GM12878 (cell line): ENCODE data around the gene IL17RC. TPM values are rescaled to one million over a fixed set of nuclear protein-coding genes. Genes with fewer than 3 reads are reported as not detected.

ENCODE experiments used
- ATAC-seq: fragments of 200-7000 bp; cut with Tn5 transposase; 3 replicates; pipeline ENCODE4 v1.9.1; 2020; ENCODE audit warnings: mild to moderate bottlenecking, moderate library complexity
- BruUV-seq: library from RNA; stranded (reverse); fragments of 400-500 nt; replicated peaks from 2 replicates; lab custom pipeline; 2021; lab: Mats Ljungman, UMichigan
- CTCF ChIA-PET: fragments of 300-600 bp; sonication (Branson Sonifier 250); formaldehyde crosslinking; extraction: SDS; loops from one replicate; lab custom pipeline; 2021; ENCODE audit warnings: inconsistent platforms; lab: Yijun Ruan, JAX
- POLR2A ChIA-PET: fragments of 350-600 bp; formaldehyde crosslinking; extraction: SDS; loops from one replicate; lab custom pipeline; 2021; ENCODE audit warnings: inconsistent platforms; lab: Charles Lee
- RAD21 ChIA-PET: fragments of 300-600 bp; sonication (Branson Sonifier 250); formaldehyde crosslinking; loops from one replicate; lab custom pipeline; 2023; ENCODE audit warnings: antibody characterized with exemption; ENCODE audit not compliant: unreplicated experiment; lab: Charles Lee
- SMC1A ChIA-PET: fragments of 300-600 bp; sonication (Branson Sonifier 250); formaldehyde crosslinking; loops from one replicate; lab custom pipeline; 2023; ENCODE audit not compliant: unreplicated experiment, uncharacterized antibody; lab: Charles Lee
- DNase-seq: peaks from one replicate; pipeline ENCODE4 v3.0.0-alpha.2; 2011; ENCODE audit warnings: low read depth, low spot score
- FAIRE-seq: peaks from 3 replicates; lab custom pipeline; 2011; peaks lifted over from hg19 to GRCh38; lab: Jason Lieb, UNC
- H2AFZ ChIP-seq: 2 replicates; pipeline ENCODE4 v1.6.0; 2011; ENCODE audit warnings: low read depth, low read length, control low read depth; ENCODE audit not compliant: control insufficient read depth
- H3K27ac ChIP-seq: 2 replicates; pipeline ENCODE4 v1.5.1; 2011; ENCODE audit warnings: control low read depth; ENCODE audit not compliant: control insufficient read depth, insufficient read depth
- H3K27me3 ChIP-seq, 2 experiments: replicated peaks in 1 of 2; 2 replicates each; pipeline versions ENCODE4 v1.6.0 to v1.6.1; 2011; ENCODE audit warnings: low read length in 1 of 2; ENCODE audit not compliant: control insufficient read depth in 2 of 2, insufficient read depth in 2 of 2
- H3K36me3 ChIP-seq, 2 experiments: 2 replicates each; pipeline ENCODE4 v1.5.1; 2011; ENCODE audit warnings: low read length in 1 of 2; ENCODE audit not compliant: control insufficient read depth in 2 of 2, insufficient read depth in 2 of 2
- H3K4me1 ChIP-seq: 2 replicates; pipeline ENCODE4 v1.6.1; 2011; ENCODE audit warnings: mild to moderate bottlenecking, low read length, moderate library complexity, mixed read lengths; ENCODE audit not compliant: control insufficient read depth, insufficient read depth
- H3K4me2 ChIP-seq: 2 replicates; pipeline ENCODE4 v1.6.0; 2011; ENCODE audit warnings: control low read depth; ENCODE audit not compliant: control insufficient read depth, insufficient read depth
- H3K4me3 ChIP-seq: fragments of 200-600 bp; sonication (generic); 2 replicates; pipeline ENCODE4 v1.5.1; 2016
- H3K79me2 ChIP-seq: 2 replicates; pipeline ENCODE4 v1.6.0; 2011; ENCODE audit warnings: low read length; ENCODE audit not compliant: control insufficient read depth, insufficient read depth
- H3K9ac ChIP-seq: 2 replicates; pipeline ENCODE4 v1.8.0; 2011; ENCODE audit warnings: low read length, control low read depth, mixed read lengths; ENCODE audit not compliant: control insufficient read depth, insufficient read depth
- H3K9me3 ChIP-seq: replicated peaks from 3 replicates; pipeline ENCODE4 v1.5.1; 2011; ENCODE audit warnings: mild to moderate bottlenecking, low read length; ENCODE audit not compliant: control insufficient read depth, insufficient read depth
- H4K20me1 ChIP-seq: 2 replicates; pipeline ENCODE4 v1.6.0; 2011; ENCODE audit not compliant: control insufficient read depth, insufficient read depth
- BRCA1 ChIP-seq: IDR thresholded peaks from 2 replicates; pipeline ENCODE4 v1.6.1; 2011; ENCODE audit warnings: low read depth, low read length, improper control_type of control experiment
- EED ChIP-seq: sonication (generic); IDR thresholded peaks from 2 replicates; pipeline ENCODE4 v1.6.1; 2016; ENCODE audit warnings: antibody characterized with exemption, low read depth
- HDAC6 ChIP-seq: fragments of 200-600 bp; sonication (generic); IDR thresholded peaks from one replicate; pipeline ENCODE4 v1.8.0; 2017; ENCODE audit warnings: antibody characterized with exemption; ENCODE audit not compliant: unreplicated experiment
- NBN ChIP-seq: fragments of 450-650 bp; IDR thresholded peaks from 2 replicates; pipeline ENCODE4 v1.6.1; 2016
- RFX5 ChIP-seq: IDR thresholded peaks from 2 replicates; pipeline ENCODE4 v1.6.1; 2011; ENCODE audit warnings: low read depth, low read length, improper control_type of control experiment
- RUNX3 ChIP-seq: IDR thresholded peaks from 2 replicates; pipeline ENCODE4 v1.6.1; 2012; ENCODE audit warnings: low read length, inconsistent platforms
- SMAD1 ChIP-seq: fragments of 450-650 bp; IDR thresholded peaks from 2 replicates; pipeline ENCODE4 v1.6.1; 2018; ENCODE audit warnings: mild to moderate bottlenecking, low read depth; ENCODE audit not compliant: partially characterized antibody
- SREBF1 ChIP-seq: IDR thresholded peaks from 2 replicates; pipeline ENCODE4 v1.6.1; 2012; ENCODE audit warnings: mild to moderate bottlenecking, low read length
- SUZ12 ChIP-seq: fragments of 200-600 bp; sonication (generic); IDR thresholded peaks from one replicate; pipeline ENCODE4 v1.6.1; 2018; ENCODE audit warnings: antibody characterized with exemption, mild to moderate bottlenecking; ENCODE audit not compliant: unreplicated experiment
- ZBTB11 ChIP-seq: fragments of 450-650 bp; formaldehyde crosslinking; IDR thresholded peaks from 2 replicates; pipeline ENCODE4 v1.5.0; 2022; ENCODE audit warnings: mild to moderate bottlenecking, missing genetic modification characterization
- ZNF24 ChIP-seq: fragments of 450-650 bp; IDR thresholded peaks from 2 replicates; pipeline ENCODE4 v1.6.1; 2017; ENCODE audit warnings: antibody characterized with exemption, mild to moderate bottlenecking
- WGBS: methylation state at CpG from one replicate; pipeline ENCODE4 v1.1.6; 2016; ENCODE audit warnings: low lambda C conversion rate; ENCODE audit not compliant: insufficient replicate concordance, insufficient coverage; ENCODE audit errors: missing lambda C conversion rate; 5-methylcytosine and 5-hydroxymethylcytosine counted together
- in situ Hi-C: fragments of 300-500 bp; cut with MboI; formaldehyde crosslinking; loops from 9 replicates; pipeline ENCODE4 v1.14.3; 2018; ENCODE audit warnings: mixed read lengths
- intact Hi-C: fragments of 100-400 bp; cut with micrococcal nuclease; formaldehyde crosslinking; loops from one replicate; pipeline ENCODE4 v1.14.2; 2022; ENCODE audit not compliant: unreplicated experiment
- polyA plus RNA-seq, 11 experiments: library from polyadenylated mRNA; depleted of rRNA in 4 of 11; unstranded in 6 of 11; stranded (reverse) in 5 of 11; fragments of >200 nt; fragmentation: Nextera tagmentation in 4 of 11; fragmentation: Illumina TruSeq in 1 of 11; extraction: Ambion mirVana in 4 of 11; extraction: Trizol in 1 of 11; gene quantifications; 1 replicate in 1 of 11; 2 replicates in 10 of 11; pipeline versions ENCODE4 v1.2.1 to v1.2.3, GENCODE V29; 2011 to 2016; ENCODE audit warnings: inconsistent platforms in 2 of 11, missing spikeins in 2 of 11, low read depth in 1 of 11
- total RNA-seq, 4 experiments: library from RNA; depleted of rRNA in 3 of 4; stranded (reverse); fragments of >200 nt in 3 of 4; fragmentation: Illumina TruSeq in 1 of 4; extraction: Trizol in 1 of 4; gene quantifications; 2 replicates each; pipeline versions ENCODE4 v1.2.1 to v1.2.3, GENCODE V29; 2013 to 2021
- TF ChIP-seq, protein P1 (sequence below): fragments of 450-650 bp; IDR thresholded peaks from 2 replicates; pipeline ENCODE4 v1.6.1; 2014; ENCODE audit warnings: mild to moderate bottlenecking

IL17RC gene
- total and polyA plus RNA-seq, 10 of the 15 experiments (the other 5 are each of a cell fraction or from before 2014, with no cell fraction given), result 0.07 to 4.4 (median 0.34) TPM; not detected in 3

DNA sequence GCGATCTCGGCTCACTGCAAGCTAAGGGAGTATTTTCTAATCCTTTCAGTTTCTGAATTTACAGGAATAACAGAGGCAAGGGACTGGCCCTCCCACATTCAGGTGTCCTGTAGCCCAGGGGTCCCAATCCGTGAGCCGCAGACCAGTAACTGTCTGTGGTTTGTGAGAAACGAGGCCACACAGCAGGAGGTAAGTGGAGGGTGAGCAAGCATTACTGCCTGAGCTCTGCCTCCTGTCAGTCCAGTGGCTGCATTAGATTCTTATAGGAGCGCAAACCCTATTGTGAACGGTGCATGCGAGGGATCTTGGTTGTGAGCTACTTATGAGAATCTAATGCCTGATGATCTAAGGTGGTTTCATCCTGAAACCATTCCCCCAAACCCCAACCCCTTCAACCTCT is 5.0 kb upstream of the IL17RC start:
- no peak for FAIRE-seq
- H4K20me1 ChIP-seq, result no peaks in the 10 kb centered on the region
- CTCF ChIA-PET, result interaction anchor here (1.4 to 1.8 kb wide), 3 partner anchors 18 to 410 kb away, joined by 3 to 5 read pairs (median 4); partner anchors contain the start of gene RPUSD3
- WGBS, result 71% methylated on average over 8 of the region's 8 CpGs
- TF ChIP-seq RUNX3 (0 out of 2 replicates have a peak, but pooled peaks have one; percentile 16), EED (no peak)
- H2AFZ ChIP-seq, result no peak overlapping the region
- H3K9ac ChIP-seq, result no peak overlapping the region
- in situ Hi-C loops (no loop called here), intact Hi-C loops (no loop called here)
- H3K4me3 ChIP-seq, result no peak overlapping the region
- H3K9me3 ChIP-seq, result no peaks in the 10 kb centered on the region
- no peak overlapping the region for H3K4me2 ChIP-seq
- no peak for ATAC-seq
- SMC1A ChIA-PET, result interaction anchor here (0.6 to 2.0 kb wide), 5 partner anchors 10 to 292 kb away, joined by 3 to 6 read pairs (median 3); no protein-coding TSS in a partner anchor
- peaks cover 0 to 2% of the 10 kb centered on the region in 2 experiments; a peak in 1 of 4 replicates for H3K27me3 ChIP-seq
- DNase-seq, result no peak
- peaks cover 17% of the 10 kb centered on the region for H3K4me1 ChIP-seq
- H3K27ac ChIP-seq, result no peak overlapping the region
- no TSS peak for BruUV-seq
- no peaks in the 10 kb centered on the region for H3K79me2 ChIP-seq
- RAD21 ChIA-PET, result no interaction called here
- POLR2A ChIA-PET, result interaction anchor here (1.5 kb wide), 1 partner anchor 19 kb away, joined by 3 read pairs; no protein-coding TSS in a partner anchor
- no peaks in the 10 kb centered on the region for H3K36me3 ChIP-seq

DNA sequence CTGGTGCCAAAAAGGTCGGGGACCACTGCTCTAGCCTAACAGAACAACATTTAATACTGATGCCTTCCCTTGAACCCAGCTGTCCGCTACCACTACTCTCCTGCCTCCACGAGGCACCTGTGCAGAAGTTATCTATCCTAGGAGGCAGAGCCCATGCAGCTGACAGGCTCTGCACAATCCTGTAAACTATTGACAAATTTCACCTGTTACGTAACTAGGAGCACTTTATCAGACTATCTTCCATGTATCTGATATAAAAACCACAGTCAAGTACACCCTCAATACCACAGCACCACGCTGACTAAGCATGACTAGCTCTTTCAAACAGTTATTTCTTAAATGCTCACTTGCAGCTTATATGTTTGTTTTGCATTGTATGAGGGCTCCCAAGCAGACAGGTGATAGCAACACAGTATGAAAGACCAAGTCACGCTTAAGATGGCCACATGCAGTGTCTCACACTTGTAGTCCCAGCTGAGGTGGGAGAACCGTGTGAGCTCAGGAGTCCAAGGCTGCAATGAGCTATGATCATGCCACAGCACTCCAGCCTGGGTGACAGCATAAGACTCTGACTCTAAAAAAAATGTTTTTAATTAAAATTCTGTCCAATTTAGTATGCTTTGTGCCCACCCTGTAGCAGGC is 4.5 kb upstream of the IL17RC start:
- Histone ChIP-seq H3K9ac (no peak overlapping the region), H3K27ac (no peak overlapping the region), H4K20me1 (no peaks in the 10 kb centered on the region), H3K36me3 (no peaks in the 10 kb centered on the region), H3K4me3 (no peak overlapping the region), H2AFZ (no peak overlapping the region), H3K4me1 (peaks cover 18% of the 10 kb centered on the region), H3K4me2 (no peak overlapping the region), H3K27me3 (peaks cover 0 to 2% of the 10 kb centered on the region in 2 experiments; a peak in 1 of 4 replicates), H3K9me3 (no peaks in the 10 kb centered on the region), H3K79me2 (no peaks in the 10 kb centered on the region)
- WGBS, result 37% methylated on average over 7 of the region's 7 CpGs
- ChIA-PET POLR2A (interaction anchor here (1.5 kb wide), 1 partner anchor 18 kb away, joined by 3 read pairs; no protein-coding TSS in a partner anchor), CTCF (interaction anchor here (1.4 to 4.4 kb wide), 4 partner anchors 19 to 409 kb away, joined by 3 to 31 read pairs (median 4); partner anchors contain the start of genes CRELD1 and RPUSD3), SMC1A (interaction anchor here (1.2 to 2.0 kb wide), 4 partner anchors 10 to 43 kb away, joined by 3 to 6 read pairs (median 4); no protein-coding TSS in a partner anchor), RAD21 (interaction anchor here (0.6 kb wide), 1 partner anchor 447 kb away, joined by 3 read pairs; no protein-coding TSS in a partner anchor)
- in situ Hi-C loops (no loop called here), intact Hi-C loops (no loop called here)
- no peak for DNase-seq
- FAIRE-seq, result no peak
- TF ChIP-seq BRCA1 (no peak), NBN (no peak), SMAD1 (no peak), HDAC6 (no peak), SREBF1 (no peak), RFX5 (no peak), ZNF24 (no peak), SUZ12 (no peak), ZBTB11 (CRISPR knock-in tag) (no peak)
- TF ChIP-seq, protein P1, sequence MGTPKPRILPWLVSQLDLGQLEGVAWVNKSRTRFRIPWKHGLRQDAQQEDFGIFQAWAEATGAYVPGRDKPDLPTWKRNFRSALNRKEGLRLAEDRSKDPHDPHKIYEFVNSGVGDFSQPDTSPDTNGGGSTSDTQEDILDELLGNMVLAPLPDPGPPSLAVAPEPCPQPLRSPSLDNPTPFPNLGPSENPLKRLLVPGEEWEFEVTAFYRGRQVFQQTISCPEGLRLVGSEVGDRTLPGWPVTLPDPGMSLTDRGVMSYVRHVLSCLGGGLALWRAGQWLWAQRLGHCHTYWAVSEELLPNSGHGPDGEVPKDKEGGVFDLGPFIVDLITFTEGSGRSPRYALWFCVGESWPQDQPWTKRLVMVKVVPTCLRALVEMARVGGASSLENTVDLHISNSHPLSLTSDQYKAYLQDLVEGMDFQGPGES, result no peak
- no peak for ATAC-seq
- BruUV-seq, result no TSS peak
